Osteocyte (in vitro differentiated cells): ENCODE measurements around the gene SHMT2. TPM values are rescaled to one million over a fixed set of nuclear protein-coding genes. Genes with fewer than 3 reads are reported as not detected.

Source experiments
- DNase-seq: peaks from one replicate; pipeline ENCODE4 v3.0.0; 2021; ENCODE audit warnings: mixed read lengths; ENCODE audit not compliant: unreplicated experiment; ENCODE audit errors: extremely low spot score
- H3K27ac Mint-ChIP-seq: one replicate; pipeline ENCODE4 v1.8.0; 2021; ENCODE audit warnings: mild to moderate bottlenecking, mixed read lengths; ENCODE audit not compliant: unreplicated experiment
- H3K27me3 Mint-ChIP-seq: one replicate; pipeline ENCODE4 v1.8.0; 2021; ENCODE audit warnings: mixed read lengths; ENCODE audit not compliant: unreplicated experiment
- H3K36me3 Mint-ChIP-seq: one replicate; pipeline ENCODE4 v1.8.0; 2021; ENCODE audit warnings: mixed read lengths; ENCODE audit not compliant: unreplicated experiment
- H3K4me1 Mint-ChIP-seq: one replicate; pipeline ENCODE4 v1.8.0; 2021; ENCODE audit warnings: mixed read lengths; ENCODE audit not compliant: unreplicated experiment
- H3K4me3 Mint-ChIP-seq: one replicate; pipeline ENCODE4 v1.8.0; 2021; ENCODE audit warnings: mild to moderate bottlenecking, moderate library complexity, mixed read lengths; ENCODE audit not compliant: unreplicated experiment
- H3K9me3 Mint-ChIP-seq: one replicate; pipeline ENCODE4 v1.8.0; 2021; ENCODE audit warnings: mixed read lengths; ENCODE audit not compliant: unreplicated experiment
- CTCF ChIP-seq: fragments of 200-600 bp; sonication (generic); IDR thresholded peaks from 2 replicates; pipeline ENCODE4 v1.5.0; 2021; ENCODE audit warnings: antibody characterized with exemption, mild to moderate bottlenecking, moderate library complexity
- total RNA-seq: library from RNA; stranded (reverse); gene quantifications from 2 replicates; pipeline ENCODE4 v1.2.1, GENCODE V29; 2021

SHMT2 gene
- total RNA-seq, 1 donor from 2014 or later = 263 TPM

GRCh38 chr12:57187222-57188089 is 42.1 kb upstream of the SHMT2 start:
- H3K9me3 Mint-ChIP-seq = no peaks in the 10 kb centered on the region
- H3K27me3 Mint-ChIP-seq = no peaks in the 10 kb centered on the region
- TF ChIP-seq CTCF = no peak
- no peak overlapping the region for H3K4me3 Mint-ChIP-seq
- no peak for DNase-seq
- H3K36me3 Mint-ChIP-seq = peaks cover 51% of the 10 kb centered on the region
- H3K4me1 Mint-ChIP-seq = peaks cover 3% of the 10 kb centered on the region
- H3K27ac Mint-ChIP-seq = peak overlapping the region; percentile 23

- DNase-seq = no peak
- Mint-ChIP-seq H3K9me3 (no peaks in the 10 kb centered on the region), H3K27ac (no peak overlapping the region), H3K4me1 (no peaks in the 10 kb centered on the region), H3K36me3 (peaks cover 47% of the 10 kb centered on the region), H3K27me3 (no peaks in the 10 kb centered on the region), H3K4me3 (no peak overlapping the region)
- TF ChIP-seq CTCF = no peak
Measured at GRCh38 chr12:57188090-57188425, 41.5 kb upstream of the SHMT2 start.

- Mint-ChIP-seq H3K36me3 (peaks cover 44% of the 10 kb centered on the region), H3K4me3 (no peak overlapping the region), H3K27ac (no peak overlapping the region), H3K4me1 (no peaks in the 10 kb centered on the region), H3K27me3 (no peaks in the 10 kb centered on the region), H3K9me3 (no peaks in the 10 kb centered on the region)
- no peak for TF ChIP-seq CTCF
- no peak for DNase-seq
Measured at GRCh38 chr12:57190037-57190436, 39.5 kb upstream of the SHMT2 start.

GRCh38 chr12:57190821-57191220 is 38.7 kb upstream of the SHMT2 start:
- H3K27ac Mint-ChIP-seq = no peak overlapping the region
- no peak for TF ChIP-seq CTCF
- no peaks in the 10 kb centered on the region for H3K9me3 Mint-ChIP-seq
- no peaks in the 10 kb centered on the region for H3K27me3 Mint-ChIP-seq
- no peak overlapping the region for H3K4me3 Mint-ChIP-seq
- H3K4me1 Mint-ChIP-seq = no peaks in the 10 kb centered on the region
- H3K36me3 Mint-ChIP-seq = peaks cover 41% of the 10 kb centered on the region
- DNase-seq = no peak

- no peak for TF ChIP-seq CTCF
- Mint-ChIP-seq H3K36me3 (peaks cover 43% of the 10 kb centered on the region), H3K27ac (no peak overlapping the region), H3K27me3 (no peaks in the 10 kb centered on the region), H3K9me3 (no peaks in the 10 kb centered on the region), H3K4me3 (no peak overlapping the region), H3K4me1 (no peaks in the 10 kb centered on the region)
- no peak for DNase-seq
Measured at GRCh38 chr12:57191410-57191809, 38.1 kb upstream of the SHMT2 start.
